Mucosa of descending colon (tissue), 3 donors: ENCODE measurements around the gene KCTD6. TPM values are rescaled to one million over a fixed set of nuclear protein-coding genes. Genes with fewer than 3 reads are reported as not detected.

Experiments
- ATAC-seq: fragments of 200-7000 bp; cut with Tn5 transposase; one replicate; pipeline ENCODE4 v1.9.1; 2020; ENCODE audit warnings: mild to moderate bottlenecking, moderate library complexity
- DNase-seq, 3 donors: peaks; one replicate each; pipeline ENCODE4 v3.0.0-alpha.2; 2020
- H3K36me3 ChIP-seq: fragments of 200-600 bp; one replicate; pipeline ENCODE4 v1.8.0; 2021; ENCODE audit warnings: low read depth, mild to moderate bottlenecking
- H3K4me1 ChIP-seq: fragments of 200-600 bp; one replicate; pipeline ENCODE4 v1.8.0; 2021; ENCODE audit warnings: low read depth, mild to moderate bottlenecking
- H3K4me3 ChIP-seq: fragments of 200-600 bp; one replicate; pipeline ENCODE4 v1.8.0; 2021; ENCODE audit warnings: mild to moderate bottlenecking
- H3K9me3 ChIP-seq: fragments of 200-600 bp; one replicate; pipeline ENCODE4 v1.8.0; 2021; ENCODE audit warnings: mild to moderate bottlenecking
- intact Hi-C, 2 donors: fragments of 100-400 bp; cut with DNase I in 1 of 2; cut with micrococcal nuclease in 1 of 2; formaldehyde crosslinking; loops; one replicate each; pipeline versions ENCODE4 v1.11.0 to v1.11.1; 2022; cut with DNase I, micrococcal nuclease
- total RNA-seq, 3 donors: library from RNA; stranded (reverse); fragmentation: NEBNext Ultra II Directional in 2 of 3; extraction: Animal tissue kit (Norgen Biotek cat#: 25700) in 2 of 3; gene quantifications; one replicate each; pipeline versions ENCODE4 v1.2.1 to v1.2.4, GENCODE V29; 2021 to 2023
- TF ChIP-seq, protein P1 (sequence below): fragments of 200-600 bp; IDR thresholded peaks from one replicate; pipeline ENCODE4 v1.8.0; 2022; ENCODE audit warnings: antibody characterized with exemption, mild to moderate bottlenecking
- donor health status: DM: no; HTN: no; CAD: no; lungs with moderate emphysema.
- donor health status: DM: no; HTN: no; CAD: no.
- donor health status: DM: no; HTN: yes; CAD: no.

KCTD6 gene
- total RNA-seq, 3 donors from 2014 or later: 6.5 to 11.4 (median 8.7) TPM

GRCh38 chr3:58471025-58471887 lies 20.6 kb upstream of the KCTD6 start:
- intact Hi-C loops: no loop called here
- peak in 2 of 3 donors; percentile 58 to 79 for DNase-seq
- ATAC-seq: peak; percentile 96
- TF ChIP-seq, protein P1, sequence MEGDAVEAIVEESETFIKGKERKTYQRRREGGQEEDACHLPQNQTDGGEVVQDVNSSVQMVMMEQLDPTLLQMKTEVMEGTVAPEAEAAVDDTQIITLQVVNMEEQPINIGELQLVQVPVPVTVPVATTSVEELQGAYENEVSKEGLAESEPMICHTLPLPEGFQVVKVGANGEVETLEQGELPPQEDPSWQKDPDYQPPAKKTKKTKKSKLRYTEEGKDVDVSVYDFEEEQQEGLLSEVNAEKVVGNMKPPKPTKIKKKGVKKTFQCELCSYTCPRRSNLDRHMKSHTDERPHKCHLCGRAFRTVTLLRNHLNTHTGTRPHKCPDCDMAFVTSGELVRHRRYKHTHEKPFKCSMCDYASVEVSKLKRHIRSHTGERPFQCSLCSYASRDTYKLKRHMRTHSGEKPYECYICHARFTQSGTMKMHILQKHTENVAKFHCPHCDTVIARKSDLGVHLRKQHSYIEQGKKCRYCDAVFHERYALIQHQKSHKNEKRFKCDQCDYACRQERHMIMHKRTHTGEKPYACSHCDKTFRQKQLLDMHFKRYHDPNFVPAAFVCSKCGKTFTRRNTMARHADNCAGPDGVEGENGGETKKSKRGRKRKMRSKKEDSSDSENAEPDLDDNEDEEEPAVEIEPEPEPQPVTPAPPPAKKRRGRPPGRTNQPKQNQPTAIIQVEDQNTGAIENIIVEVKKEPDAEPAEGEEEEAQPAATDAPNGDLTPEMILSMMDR: no peak
- Histone ChIP-seq H3K36me3 (no peaks in the 10 kb centered on the region), H3K9me3 (no peaks in the 10 kb centered on the region), H3K4me3 (no peak overlapping the region), H3K4me1 (peaks cover 17% of the 10 kb centered on the region)

- DNase-seq (no peak), ATAC-seq (no peak)
- no peak overlapping the region for H3K4me3 ChIP-seq
- intact Hi-C loops: no loop called here
- no peaks in the 10 kb centered on the region for H3K36me3 ChIP-seq
- H3K4me1 ChIP-seq: peaks cover 17% of the 10 kb centered on the region
- no peaks in the 10 kb centered on the region for H3K9me3 ChIP-seq
- TF ChIP-seq, protein P1: no peak
Observed at GRCh38 chr3:58473275-58473674, 18.6 kb upstream of the KCTD6 start.

GRCh38 chr3:58474348-58474911 lies 17.5 kb upstream of the KCTD6 start:
- TF ChIP-seq, protein P1: no peak
- Histone ChIP-seq H3K4me1 (peaks cover 17% of the 10 kb centered on the region), H3K4me3 (no peak overlapping the region), H3K9me3 (no peaks in the 10 kb centered on the region), H3K36me3 (no peaks in the 10 kb centered on the region)
- ATAC-seq: peak; percentile 49
- intact Hi-C loops: no loop called here
- DNase-seq: peak in 1 of 3 donors; percentile 23

GRCh38 chr3:58474967-58475578 lies 16.8 kb upstream of the KCTD6 start:
- no peak for ATAC-seq
- TF ChIP-seq, protein P1: no peak
- peaks cover 17% of the 10 kb centered on the region for H3K4me1 ChIP-seq
- DNase-seq: no peak
- no peaks in the 10 kb centered on the region for H3K36me3 ChIP-seq
- no peaks in the 10 kb centered on the region for H3K9me3 ChIP-seq
- no peak overlapping the region for H3K4me3 ChIP-seq
- intact Hi-C loops: no loop called here

DNA sequence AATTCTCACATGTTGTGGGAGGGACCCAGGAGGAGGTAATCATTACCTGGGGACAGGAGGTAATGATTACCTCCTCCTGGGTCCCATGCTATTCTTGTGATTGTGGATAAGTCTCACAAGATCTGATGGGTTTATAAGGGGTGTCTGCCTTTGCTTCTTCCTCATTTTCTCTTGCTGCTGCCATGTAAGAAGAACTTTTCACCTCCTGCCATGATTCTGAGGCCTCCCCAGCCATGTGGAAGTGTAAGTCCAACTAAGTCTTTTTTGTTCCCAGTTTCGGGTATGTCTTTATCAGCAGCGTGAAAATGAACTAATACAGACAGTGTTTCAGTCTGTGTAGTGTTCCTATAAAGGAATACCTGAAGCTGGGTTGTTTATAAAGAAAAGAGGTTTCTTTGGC lies 13.1 kb upstream of the KCTD6 start:
- Histone ChIP-seq H3K4me3 (no peak overlapping the region), H3K36me3 (no peaks in the 10 kb centered on the region), H3K9me3 (no peaks in the 10 kb centered on the region), H3K4me1 (no peaks in the 10 kb centered on the region)
- no peak for DNase-seq
- TF ChIP-seq, protein P1: no peak
- intact Hi-C loops: no loop called here
- ATAC-seq: no peak
